ENCODE measurements around the gene RASL10A.

- TF ChIP-seq CTCF (IDR thresholded peaks at IDR 0.05 in 4 of 5, conservative IDR thresholded peaks at IDR 0.05 in 1 of 5) = no peak
- TF ChIP-seq POLR2A (IDR thresholded peaks at IDR 0.05) = no peak
Measured at GRCh38 chr22:29305836-29306174, 9.7 kb downstream of the RASL10A start.

Measured in gastrocnemius medialis (tissue), 4 donors.